Right renal pelvis (tissue), 4 donors: ENCODE measurements around the gene NOTCH1. TPM values are rescaled to one million over a fixed set of nuclear protein-coding genes. Genes with fewer than 3 reads are reported as not detected.

ENCODE experiments used
- DNase-seq, 4 donors: peaks; one replicate each; pipeline ENCODE4 v3.0.0-alpha.2; 2013; ENCODE audit warnings: low read depth in 4 of 4, low spot score in 3 of 4, missing footprints in 1 of 4
- polyA plus RNA-seq, 4 donors: library from polyadenylated mRNA; unstranded; fragments of 120-200 nt; gene quantifications; one replicate each; pipeline ENCODE4 v1.2.1, GENCODE V29; 2013; ENCODE audit not compliant: insufficient read length in 4 of 4

The NOTCH1 gene
- polyA plus RNA-seq, 4 donors: 25.4 to 41.4 (median 29.5) TPM

DNA sequence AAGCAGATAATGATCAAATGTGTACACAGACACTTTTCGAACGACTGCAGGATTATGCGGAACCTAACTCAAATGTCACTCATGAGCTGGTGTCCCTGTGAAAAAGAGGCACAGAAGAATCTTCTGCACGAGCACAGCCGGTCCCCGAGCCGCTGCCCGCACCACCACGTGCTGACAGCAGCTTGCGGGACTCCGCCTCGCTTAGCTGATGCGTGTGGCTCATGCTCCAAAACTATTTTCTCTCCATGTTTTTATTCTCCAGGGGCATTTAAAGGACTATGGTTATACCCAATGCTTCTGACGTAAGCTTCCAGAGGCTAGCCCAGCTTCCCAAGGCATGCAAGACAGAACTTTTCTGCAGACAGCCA, 72.5 kb downstream of the NOTCH1 start:
- no peak for DNase-seq

DNA sequence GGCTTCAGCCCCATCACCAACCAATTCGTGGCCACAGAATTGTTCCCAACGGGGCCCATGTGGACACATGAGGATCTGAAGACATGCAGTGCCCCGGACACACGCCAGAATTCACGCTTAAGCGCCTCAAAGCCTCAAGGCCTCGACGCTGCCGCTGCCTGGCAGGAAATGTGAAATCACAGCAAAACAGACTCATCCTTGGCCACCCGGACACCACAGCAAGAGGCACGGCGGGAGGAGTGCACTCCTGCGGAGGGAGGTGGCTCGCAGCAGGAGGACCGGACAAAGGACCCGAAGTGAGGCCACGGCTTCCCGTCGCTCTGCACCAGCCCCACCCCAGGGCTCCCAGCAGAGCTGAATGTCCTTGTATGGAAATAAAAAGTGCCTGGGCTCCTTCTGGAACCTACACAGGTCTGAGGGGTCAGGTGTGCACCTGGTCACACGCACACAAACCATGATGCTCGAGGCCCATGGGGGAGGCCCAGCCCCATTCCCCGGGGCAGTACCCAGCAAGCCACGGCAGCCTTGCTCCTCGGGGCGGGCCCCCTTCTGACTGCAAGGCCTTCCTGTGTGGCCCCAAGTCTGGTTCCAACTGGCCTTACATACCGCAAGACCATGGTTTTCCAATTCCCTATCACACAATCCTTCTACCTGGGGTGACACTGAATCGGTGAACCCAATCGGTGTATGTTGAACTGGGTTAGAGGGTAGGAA, 73.1 kb downstream of the NOTCH1 start:
- DNase-seq: no peak

- no peak for DNase-seq
Observed at GRCh38 chr9:136471802-136472487, 73.9 kb downstream of the NOTCH1 start.

DNA sequence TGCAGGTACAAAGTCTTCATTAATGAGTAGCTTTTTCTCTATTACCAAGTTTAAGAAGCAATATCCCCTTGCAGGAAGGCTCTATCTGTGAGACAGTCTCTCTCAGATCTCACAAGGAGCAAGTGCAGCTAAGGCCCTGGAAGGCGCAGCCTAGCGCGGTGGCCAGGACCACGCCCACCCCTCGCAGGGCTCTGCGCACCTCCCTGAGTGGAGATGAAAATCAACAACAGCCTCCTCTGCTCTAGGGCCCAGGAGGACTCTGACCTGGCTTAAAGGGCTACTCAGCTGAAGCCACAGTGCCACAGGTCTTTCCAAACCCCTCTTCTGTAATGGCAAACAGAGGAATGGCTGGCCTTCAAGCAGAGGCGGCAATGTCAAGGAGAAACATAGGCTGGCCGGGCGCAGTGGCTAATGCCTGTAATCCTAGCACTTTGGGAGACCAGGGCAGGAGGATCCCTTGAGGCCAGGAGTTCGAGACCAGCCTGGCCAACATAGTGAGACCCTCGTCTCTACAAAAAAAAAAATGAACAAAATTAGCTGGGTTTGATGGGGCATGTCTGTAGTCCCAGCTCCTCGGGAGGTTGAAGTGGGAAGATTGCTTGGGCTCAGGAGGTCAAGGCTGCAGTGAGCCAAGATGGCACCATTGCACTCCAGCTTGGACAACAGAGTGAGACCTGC, 74.9 kb downstream of the NOTCH1 start:
- DNase-seq: no peak

GRCh38 chr9:136470356-136470755, 75.5 kb downstream of the NOTCH1 start:
- no peak for DNase-seq

DNA sequence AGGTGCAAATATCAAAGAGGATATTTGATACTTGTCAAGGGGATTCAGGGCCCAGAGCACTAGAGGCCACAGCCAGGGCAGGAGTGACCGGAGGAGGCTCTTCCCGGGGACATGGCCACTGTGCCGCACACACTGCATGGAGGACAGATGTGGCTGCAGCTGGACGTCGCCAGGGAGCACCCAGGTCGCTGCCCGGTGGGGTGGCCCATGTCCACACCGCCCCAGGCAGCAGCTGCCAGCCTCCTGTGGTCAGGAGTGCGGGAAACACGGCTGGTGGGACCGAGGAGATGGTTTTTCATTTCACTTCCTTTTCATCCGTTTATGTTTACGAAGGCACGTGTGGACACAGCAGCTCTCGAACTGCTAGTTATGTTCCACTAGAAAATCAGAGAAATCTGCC, 78.1 kb downstream of the NOTCH1 start:
- no peak for DNase-seq

DNA sequence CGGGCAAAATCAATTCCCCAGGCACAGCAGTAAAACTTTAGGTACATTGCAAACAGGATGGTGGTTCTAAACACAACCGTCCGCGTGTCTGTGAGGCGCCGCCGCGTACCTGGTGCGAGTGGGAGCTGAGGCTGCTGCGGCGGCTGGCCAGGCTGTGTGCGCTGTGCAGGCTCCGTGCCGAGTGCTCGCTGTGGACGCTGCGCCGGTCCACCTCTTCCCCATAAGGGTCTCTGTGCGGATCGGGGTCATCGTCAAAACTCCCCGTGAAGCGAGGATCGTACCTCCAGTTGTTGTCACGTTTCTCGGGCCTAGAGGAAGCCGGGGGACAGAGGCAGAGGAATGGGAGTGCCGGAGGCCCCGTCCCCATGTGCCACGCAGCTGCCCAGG, 79.7 kb downstream of the NOTCH1 start:
- DNase-seq: no peak

DNA sequence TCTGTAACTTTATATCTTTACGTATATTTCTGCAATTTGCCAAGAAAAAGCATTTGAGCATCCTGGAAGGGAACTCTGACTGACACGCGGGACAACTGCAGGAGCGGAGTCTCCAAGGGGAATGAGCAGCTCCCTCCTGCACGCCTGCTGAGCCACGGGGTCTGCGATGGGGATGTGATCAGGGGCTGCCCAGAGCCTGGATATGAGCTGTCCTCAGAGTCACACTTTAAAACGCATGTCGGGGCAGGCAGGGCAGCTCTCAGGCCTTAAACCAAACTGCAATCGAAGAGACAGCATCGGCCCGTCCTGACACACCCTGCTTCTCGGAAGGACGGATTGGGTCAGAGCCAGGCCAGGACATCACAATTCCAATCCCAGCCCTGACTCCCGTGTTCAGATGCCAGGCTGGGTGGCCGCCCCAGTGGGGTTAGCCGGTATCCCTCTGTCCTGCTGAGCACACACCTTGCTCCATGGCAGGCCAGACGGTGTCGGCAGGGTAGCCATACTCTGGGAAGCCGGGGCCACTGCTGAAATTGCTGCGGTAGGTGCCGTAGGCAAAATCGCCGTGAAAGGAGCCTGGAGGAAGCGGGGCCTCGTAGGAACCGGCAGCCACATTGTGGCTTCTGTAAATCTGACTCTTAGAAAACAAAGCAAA, 80.2 kb downstream of the NOTCH1 start:
- DNase-seq: no peak

DNA sequence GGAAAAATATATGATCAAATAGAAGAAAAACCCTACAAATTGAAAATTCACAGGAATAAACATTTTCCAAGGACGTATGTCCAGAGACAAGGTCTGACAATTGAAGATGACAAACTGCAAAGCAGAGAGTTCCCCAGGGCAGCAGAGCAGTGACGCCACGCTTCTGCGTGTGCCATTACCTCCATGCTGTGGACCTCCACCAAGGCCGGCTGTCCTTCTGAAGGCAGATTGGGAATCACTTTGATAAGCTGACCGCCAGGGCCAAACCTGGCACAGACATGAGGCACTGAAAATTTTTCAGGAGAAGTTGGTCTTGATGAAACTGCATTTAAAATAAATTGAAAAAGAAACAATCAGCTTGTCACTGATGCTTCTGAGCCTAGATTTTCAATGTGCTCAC, 81.6 kb downstream of the NOTCH1 start:
- DNase-seq: no peak

DNA sequence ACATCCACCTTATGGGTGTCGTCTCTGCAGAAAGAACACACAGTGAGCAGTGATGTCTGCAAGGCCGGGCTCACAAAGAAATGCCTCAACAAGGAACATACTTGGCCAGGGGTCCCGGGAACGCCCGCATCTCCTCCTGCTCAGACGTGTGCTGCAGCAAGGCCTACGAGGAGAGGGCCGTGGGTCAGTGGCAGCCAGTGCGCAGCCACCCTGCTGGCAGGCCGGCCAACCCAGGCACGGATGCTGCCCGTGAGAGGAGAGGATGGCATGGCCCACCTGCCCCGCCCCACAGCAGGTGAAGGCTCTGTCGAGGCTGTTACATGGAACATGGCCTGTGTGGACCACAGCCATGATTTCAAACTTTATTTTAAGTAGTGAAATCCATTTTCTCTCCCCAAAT, 82.3 kb downstream of the NOTCH1 start:
- no peak for DNase-seq

GRCh38 chr9:136462664-136463063, 83.2 kb downstream of the NOTCH1 start:
- no peak for DNase-seq

DNA sequence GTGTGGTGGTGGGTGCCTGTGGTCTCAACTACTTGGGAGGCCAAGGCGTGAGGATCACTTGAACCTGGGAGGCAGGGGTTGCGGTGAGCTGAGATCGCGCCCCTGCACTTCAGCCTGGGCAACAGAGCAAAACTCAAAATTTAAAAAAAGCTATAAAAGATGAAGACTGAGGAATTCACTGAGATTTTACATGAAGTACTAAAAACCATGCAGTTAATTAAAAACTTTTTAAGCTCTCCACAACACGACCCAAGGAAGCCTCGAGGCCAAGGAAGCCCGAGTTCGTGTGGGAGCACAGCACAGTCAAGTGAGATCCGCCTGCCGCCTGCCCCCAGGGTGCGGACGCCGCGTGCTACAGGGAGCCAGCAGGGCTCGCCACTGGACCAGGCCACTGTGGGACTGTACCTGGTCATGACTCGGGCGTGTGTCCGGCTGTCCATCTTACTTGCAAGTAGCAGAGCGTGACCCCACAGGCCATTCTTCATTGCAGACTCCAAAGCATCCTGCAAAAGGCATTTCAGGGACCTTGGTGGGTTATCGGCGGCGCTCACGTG, 85.0 kb downstream of the NOTCH1 start:
- DNase-seq: no peak

- DNase-seq: no peak
Observed at GRCh38 chr9:136459425-136459824, 86.4 kb downstream of the NOTCH1 start.

- no peak for DNase-seq
Observed at GRCh38 chr9:136457326-136457725, 88.5 kb downstream of the NOTCH1 start.

GRCh38 chr9:136456258-136456657, 89.6 kb downstream of the NOTCH1 start:
- no peak for DNase-seq

DNA sequence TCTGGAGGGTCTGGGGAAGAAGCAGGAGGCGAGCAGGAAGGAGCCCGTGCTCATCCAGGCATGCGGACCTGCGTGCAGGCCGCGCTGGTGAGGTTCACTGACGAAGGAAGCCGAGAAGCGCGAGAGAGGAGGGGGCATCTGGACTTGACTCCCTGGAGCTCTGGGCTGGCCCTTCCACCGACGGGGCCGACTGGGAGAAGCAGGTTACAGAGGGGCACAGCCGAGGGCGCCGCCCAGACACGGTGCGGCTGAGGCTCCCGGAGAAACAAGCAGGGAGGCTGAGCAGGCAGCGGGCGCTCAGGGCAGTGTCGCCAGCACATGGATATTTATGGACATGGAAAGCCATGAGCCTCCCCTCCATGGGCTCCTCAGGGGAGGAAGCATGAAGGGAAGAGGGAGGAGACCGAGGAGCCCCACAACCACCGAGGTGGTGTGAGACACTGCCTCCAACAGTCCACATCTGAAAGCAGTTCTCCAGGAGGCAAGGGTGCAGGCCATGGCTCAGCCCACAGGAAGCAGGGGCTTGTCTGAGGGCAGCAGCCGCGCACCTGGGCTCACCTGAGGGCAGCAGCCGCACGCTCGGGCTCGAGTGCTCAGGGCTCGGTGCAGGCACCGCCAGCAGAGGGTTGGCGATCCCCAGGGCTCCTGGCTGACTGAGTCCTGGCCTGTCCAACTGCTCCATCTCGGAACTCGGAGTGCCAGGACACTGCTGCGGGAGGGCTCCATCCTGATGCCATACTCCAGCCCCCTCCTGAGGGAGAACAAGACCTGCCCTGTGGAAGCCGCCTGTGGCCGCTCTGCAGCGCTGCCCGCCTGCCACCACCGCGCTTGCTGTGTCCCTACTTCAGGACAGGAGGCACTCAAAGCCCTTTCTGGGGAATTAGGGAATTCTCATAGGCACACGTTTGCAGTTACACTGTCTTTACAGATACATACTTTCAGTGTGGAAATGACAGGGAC, 90.5 kb downstream of the NOTCH1 start:
- no peak for DNase-seq

- no peak for DNase-seq
Observed at GRCh38 chr9:136454026-136454796, 91.6 kb downstream of the NOTCH1 start.

- no peak for DNase-seq
Observed at GRCh38 chr9:136453326-136453725, 92.5 kb downstream of the NOTCH1 start.

- DNase-seq: no peak
Observed at GRCh38 chr9:136451221-136451877, 94.5 kb downstream of the NOTCH1 start.
